Activated CD8-positive, alpha-beta T cell treated with anti-CD3 and anti-CD28 coated beads for 36 hours (primary cell): ENCODE data around the gene SLC25A44. TPM values are rescaled to one million over a fixed set of nuclear protein-coding genes. Genes with fewer than 3 reads are reported as not detected.
A peak's percentile ranks its signal among the peaks of the same experiment; 100 is the strongest.

Experiments
- ATAC-seq: fragments of 200-7000 bp; cut with Tn5 transposase; one replicate; pipeline ENCODE4 v1.10.0; 2021; ENCODE audit warnings: mild to moderate bottlenecking, moderate library complexity
- CTCF ChIA-PET: fragments of 350-600 bp; sonication (Branson Sonifier 250); formaldehyde crosslinking; loops from one replicate; lab custom pipeline; 2021; ENCODE audit warnings: antibody characterized with exemption; lab: Charles Lee
- POLR2A ChIA-PET: fragments of 350-600 bp; sonication (Branson Sonifier 250); formaldehyde crosslinking; loops from one replicate; lab custom pipeline; 2021; ENCODE audit warnings: antibody characterized with exemption; lab: Charles Lee
- DNase-seq: peaks from one replicate; pipeline ENCODE4 v3.0.0-alpha.2; 2020
- H3K27ac Mint-ChIP-seq: one replicate; pipeline ENCODE4 v1.8.0; 2021; ENCODE audit warnings: mild to moderate bottlenecking, mixed read lengths
- H3K27me3 Mint-ChIP-seq: one replicate; pipeline ENCODE4 v1.8.0; 2021; ENCODE audit warnings: mixed read lengths
- H3K36me3 Mint-ChIP-seq: one replicate; pipeline ENCODE4 v1.8.0; 2021; ENCODE audit warnings: low read depth, mixed read lengths
- H3K4me1 Mint-ChIP-seq: one replicate; pipeline ENCODE4 v1.8.0; 2021; ENCODE audit warnings: low read depth, mixed read lengths
- H3K4me3 Mint-ChIP-seq: one replicate; pipeline ENCODE4 v1.8.0; 2021; ENCODE audit warnings: mild to moderate bottlenecking, moderate library complexity, mixed read lengths
- H3K9me3 Mint-ChIP-seq: one replicate; pipeline ENCODE4 v1.8.0; 2021; ENCODE audit warnings: mixed read lengths
- intact Hi-C: fragments of 100-400 bp; cut with micrococcal nuclease; formaldehyde crosslinking; loops from one replicate; pipeline ENCODE4 v1.10.0; 2022
- total RNA-seq, 2 experiments: library from RNA; stranded (reverse); gene quantifications; one replicate each; pipeline ENCODE4 v1.2.3, GENCODE V29; 2021
- TF ChIP-seq, protein P1 (sequence below): fragments of 200-600 bp; IDR thresholded peaks from one replicate; pipeline ENCODE4 v1.8.0; 2022; ENCODE audit warnings: antibody characterized with exemption, mild to moderate bottlenecking

SLC25A44 gene
- total RNA-seq, 2 experiments from 2014 or later = 41.9 to 43.0 TPM

DNA sequence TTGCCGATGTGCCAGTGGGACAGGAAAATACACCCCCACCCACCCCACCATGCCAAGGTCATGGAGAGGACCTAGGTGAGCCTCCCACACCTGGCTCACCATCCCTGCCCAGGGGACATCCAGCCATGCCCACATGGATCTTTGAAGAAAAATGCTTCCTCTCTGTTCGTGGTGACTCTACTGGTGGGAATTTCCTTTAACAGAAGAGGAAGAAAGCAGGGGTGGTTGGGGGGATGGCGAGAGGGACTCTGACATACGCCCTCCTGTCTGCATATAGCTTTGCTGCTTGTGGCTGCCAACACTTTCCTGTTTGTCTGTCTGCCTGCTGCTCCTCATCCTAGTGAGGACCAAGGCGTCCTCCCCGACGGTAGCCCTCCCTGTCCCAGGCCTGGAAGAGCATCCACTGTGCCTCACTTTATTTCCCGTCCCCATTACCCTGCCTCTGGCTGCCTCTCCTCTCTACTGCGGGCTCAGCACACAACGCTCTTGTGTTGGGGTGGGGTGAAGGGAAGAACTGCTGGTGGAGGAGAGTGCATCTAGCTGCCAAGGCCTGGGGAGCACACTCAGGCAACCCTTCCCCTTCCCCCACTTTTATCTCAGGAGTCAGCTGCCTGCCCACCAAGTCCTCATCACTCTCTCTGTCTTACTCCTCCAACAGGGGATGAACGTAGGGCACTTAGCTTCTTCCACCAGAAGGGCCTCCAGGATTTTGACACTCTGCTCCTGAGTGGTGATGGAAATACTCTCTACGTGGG is 38.0 kb upstream of the SLC25A44 start:
- Mint-ChIP-seq H3K27ac (peak overlapping the region; percentile 8), H3K9me3 (no peaks in the 10 kb centered on the region), H3K4me1 (peaks cover 84% of the 10 kb centered on the region), H3K4me3 (peak overlapping the region; percentile 83), H3K27me3 (no peaks in the 10 kb centered on the region), H3K36me3 (peaks cover 12% of the 10 kb centered on the region)
- CTCF ChIA-PET = interaction anchor here (1.2 to 5.0 kb wide), 3 partner anchors 10 to 70 kb away, joined by 3 to 27 read pairs (median 5); no protein-coding TSS in a partner anchor
- TF ChIP-seq, protein P1, sequence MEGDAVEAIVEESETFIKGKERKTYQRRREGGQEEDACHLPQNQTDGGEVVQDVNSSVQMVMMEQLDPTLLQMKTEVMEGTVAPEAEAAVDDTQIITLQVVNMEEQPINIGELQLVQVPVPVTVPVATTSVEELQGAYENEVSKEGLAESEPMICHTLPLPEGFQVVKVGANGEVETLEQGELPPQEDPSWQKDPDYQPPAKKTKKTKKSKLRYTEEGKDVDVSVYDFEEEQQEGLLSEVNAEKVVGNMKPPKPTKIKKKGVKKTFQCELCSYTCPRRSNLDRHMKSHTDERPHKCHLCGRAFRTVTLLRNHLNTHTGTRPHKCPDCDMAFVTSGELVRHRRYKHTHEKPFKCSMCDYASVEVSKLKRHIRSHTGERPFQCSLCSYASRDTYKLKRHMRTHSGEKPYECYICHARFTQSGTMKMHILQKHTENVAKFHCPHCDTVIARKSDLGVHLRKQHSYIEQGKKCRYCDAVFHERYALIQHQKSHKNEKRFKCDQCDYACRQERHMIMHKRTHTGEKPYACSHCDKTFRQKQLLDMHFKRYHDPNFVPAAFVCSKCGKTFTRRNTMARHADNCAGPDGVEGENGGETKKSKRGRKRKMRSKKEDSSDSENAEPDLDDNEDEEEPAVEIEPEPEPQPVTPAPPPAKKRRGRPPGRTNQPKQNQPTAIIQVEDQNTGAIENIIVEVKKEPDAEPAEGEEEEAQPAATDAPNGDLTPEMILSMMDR = no peak
- no peak for ATAC-seq
- no peak for DNase-seq
- intact Hi-C loops = no loop called here
- POLR2A ChIA-PET = interaction anchor here (0.6 to 7.4 kb wide), 6 partner anchors 9 to 126 kb away, joined by 3 to 60 read pairs (median 7); partner anchors contain the start of genes PMF1 and SMG5

DNA sequence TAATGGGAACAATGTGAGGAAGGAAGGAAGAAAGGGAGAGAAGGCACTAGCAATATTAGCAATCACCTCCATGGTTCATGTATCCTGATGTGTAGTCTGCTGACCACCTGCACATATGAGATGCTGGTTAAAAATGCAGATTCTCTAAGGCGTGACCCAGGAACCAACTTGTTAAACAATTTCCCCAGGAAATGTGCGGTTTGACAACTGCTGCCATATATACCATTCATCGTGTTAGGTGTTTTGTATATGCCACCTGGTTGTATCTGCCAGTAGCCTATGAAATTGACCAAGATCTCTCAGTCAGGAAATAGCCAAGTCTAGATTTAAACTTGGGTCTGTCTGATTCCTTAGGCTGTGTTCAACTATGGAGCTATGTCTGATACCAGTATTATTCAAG is 36.4 kb upstream of the SLC25A44 start:
- H3K4me1 Mint-ChIP-seq = peaks cover 77% of the 10 kb centered on the region
- no peaks in the 10 kb centered on the region for H3K9me3 Mint-ChIP-seq
- H3K27me3 Mint-ChIP-seq = no peaks in the 10 kb centered on the region
- ChIA-PET POLR2A (interaction anchor here (1.0 kb wide), 1 partner anchor 8 kb away, joined by 4 read pairs; no protein-coding TSS in a partner anchor), CTCF (interaction anchor here (5.0 kb wide), 1 partner anchor 69 kb away, joined by 27 read pairs; no protein-coding TSS in a partner anchor)
- TF ChIP-seq, protein P1 = no peak
- H3K27ac Mint-ChIP-seq = no peak overlapping the region
- no peak for ATAC-seq
- H3K36me3 Mint-ChIP-seq = peaks cover 15% of the 10 kb centered on the region
- intact Hi-C loops = no loop called here
- no peak overlapping the region for H3K4me3 Mint-ChIP-seq
- DNase-seq = no peak

DNA sequence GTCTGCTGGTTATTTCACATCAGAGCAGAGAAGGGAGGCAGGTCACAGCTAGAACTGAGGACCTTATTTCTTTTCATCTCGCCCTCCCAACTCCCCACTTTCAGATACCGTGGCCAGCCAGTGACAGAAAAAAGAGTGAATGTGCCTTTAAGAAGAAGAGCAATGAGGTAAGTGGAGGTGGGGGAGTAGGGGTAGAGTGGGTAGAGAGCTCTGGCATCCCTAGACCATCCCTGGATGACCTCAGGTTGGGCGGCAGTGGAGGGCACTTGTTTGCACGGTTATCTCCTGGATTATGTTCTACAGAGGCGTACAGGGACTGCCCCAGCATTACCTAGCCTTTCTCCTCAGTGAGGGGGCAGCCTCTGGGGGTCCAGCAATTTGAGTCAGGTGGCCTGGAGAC is 35.9 kb upstream of the SLC25A44 start:
- ChIA-PET CTCF (interaction anchor here (5.0 kb wide), 1 partner anchor 68 kb away, joined by 27 read pairs; no protein-coding TSS in a partner anchor), POLR2A (interaction anchor here (1.0 kb wide), 1 partner anchor 9 kb away, joined by 4 read pairs; no protein-coding TSS in a partner anchor)
- peaks cover 15% of the 10 kb centered on the region for H3K36me3 Mint-ChIP-seq
- DNase-seq (no peak), ATAC-seq (no peak)
- TF ChIP-seq, protein P1 = no peak
- peaks cover 73% of the 10 kb centered on the region for H3K4me1 Mint-ChIP-seq
- no peak overlapping the region for H3K4me3 Mint-ChIP-seq
- intact Hi-C loops = no loop called here
- peak overlapping the region; percentile 12 for H3K27ac Mint-ChIP-seq
- no peaks in the 10 kb centered on the region for H3K9me3 Mint-ChIP-seq
- no peaks in the 10 kb centered on the region for H3K27me3 Mint-ChIP-seq

DNA sequence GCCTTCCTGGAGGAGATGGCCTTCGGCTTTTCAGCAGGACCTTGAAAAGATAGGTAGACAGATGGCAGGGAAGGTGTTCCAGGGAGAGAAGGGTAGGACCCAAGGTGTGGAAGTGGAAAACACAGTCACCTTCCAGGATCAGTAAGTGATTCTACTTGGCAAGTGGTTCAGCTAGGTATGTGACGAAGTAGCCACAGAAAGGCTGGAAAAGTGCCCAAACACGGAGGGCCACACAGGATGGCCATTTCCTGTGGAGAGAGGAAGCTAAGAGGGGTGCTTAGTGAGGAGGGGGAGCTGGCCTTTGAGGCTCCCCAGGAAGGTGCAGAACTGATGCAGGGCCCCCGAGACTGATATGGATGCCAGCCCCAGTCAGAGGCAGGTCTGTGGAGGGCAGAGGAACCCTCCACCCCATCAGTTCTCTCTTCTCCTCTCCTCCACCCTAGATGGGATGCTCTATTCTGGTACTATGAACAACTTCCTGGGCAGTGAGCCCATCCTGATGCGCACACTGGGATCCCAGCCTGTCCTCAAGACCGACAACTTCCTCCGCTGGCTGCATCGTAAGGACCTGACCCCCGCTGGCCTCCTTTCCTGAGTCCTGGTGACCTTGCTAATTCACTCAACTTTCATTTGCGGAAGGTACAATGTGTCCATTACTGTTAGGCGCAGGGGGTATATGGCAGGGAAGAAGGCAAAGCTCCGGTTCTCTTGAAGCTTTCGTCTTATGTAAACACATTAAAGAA is 33.7 kb upstream of the SLC25A44 start:
- TF ChIP-seq, protein P1 = no peak
- Mint-ChIP-seq H3K27ac (peak overlapping the region; percentile 66), H3K27me3 (no peaks in the 10 kb centered on the region), H3K4me3 (peak overlapping the region; percentile 63), H3K9me3 (peaks cover 3% of the 10 kb centered on the region), H3K4me1 (peaks cover 59% of the 10 kb centered on the region), H3K36me3 (peaks cover 24% of the 10 kb centered on the region)
- intact Hi-C loops = no loop called here
- POLR2A ChIA-PET = interaction anchor here (1.2 to 1.5 kb wide), 3 partner anchors 9 to 123 kb away, joined by 3 to 5 read pairs (median 4); partner anchors contain the start of gene SMG5
- ATAC-seq (no peak), DNase-seq (no peak)
- CTCF ChIA-PET = interaction anchor here (1.1 to 3.6 kb wide), 4 partner anchors 10 to 65 kb away, joined by 3 to 19 read pairs (median 4); partner anchors contain the start of gene SLC25A44
